Measurements from ENCODE around the gene SIGLEC14. TPM values are rescaled to one million over a fixed set of nuclear protein-coding genes. Genes with fewer than 3 reads are reported as not detected.

The SIGLEC14 gene
- total and polyA plus RNA-seq, 2 donors (not counting 3 experiments of a cell fraction or from before 2014, with no cell fraction given) = 0.10 TPM; not detected in 1

- Histone ChIP-seq H2AFZ (ENCODE audit: low read depth, low read length) (no peak overlapping the region), H3K4me3 (replicated peaks in 1 of 3; ENCODE audit: insufficient read depth in 1 of 3, low read depth in 1 of 3, low read length in 3 of 3) (peak overlapping the region; percentile 73 to 94 (median 91)), H3K27me3 (ENCODE audit: control insufficient read depth in 2 of 2, insufficient read depth in 2 of 2, low read length in 2 of 2) (no peaks in the 10 kb centered on the region), H3K36me3 (ENCODE audit: control insufficient read depth in 2 of 2, extremely low read depth in 1 of 2, insufficient read depth in 2 of 2, low read length in 2 of 2) (peaks cover 5 to 22% of the 10 kb centered on the region in 2 experiments), H3K79me2 (ENCODE audit: control insufficient read depth, insufficient read depth, low read length) (peaks cover 69% of the 10 kb centered on the region), H3K4me2 (ENCODE audit: insufficient read depth, low read length) (peak overlapping the region; percentile 76), H3K9ac (replicated peaks; ENCODE audit: extremely low read depth, insufficient read depth, low read length) (peak overlapping the region; percentile 53), H3K4me1 (ENCODE audit: control insufficient read depth, extremely low read depth, insufficient read depth, low read length) (peaks cover 24% of the 10 kb centered on the region), H3K9me1 (replicated peaks; ENCODE audit: control insufficient read depth, extremely low read depth, insufficient read depth, low read length) (no peaks in the 10 kb centered on the region), H4K20me1 (replicated peaks; ENCODE audit: control insufficient read depth, extremely low read depth, insufficient read depth, low read length) (peaks cover 5% of the 10 kb centered on the region), H3K27ac (ENCODE audit: insufficient read depth, low read depth, low read length) (peak overlapping the region; percentile 95), H3K9me3 (replicated peaks; ENCODE audit: control insufficient read depth, insufficient read depth, low read length) (no peaks in the 10 kb centered on the region)
- no peak for DNase-seq (ENCODE audit: low read depth, low spot score)
- ChIA-PET CTCF (interaction anchor here (1.1 to 1.5 kb wide), 3 partner anchors 30 to 86 kb away, joined by 3 to 5 read pairs (median 5); no protein-coding TSS in a partner anchor), POLR2A (no interaction called here)
- no peak for FAIRE-seq
- TF ChIP-seq EZH2 (IDR thresholded peaks at IDR 0.05; ENCODE audit: borderline replicate concordance, low read depth, low read length, severe bottlenecking) = no peak
- no peak for TF ChIP-seq POLR2A (IDR thresholded peaks at IDR 0.05; ENCODE audit: low read depth, low read length)
- dilution Hi-C loops (cut with MboI; ENCODE audit: extremely low pct_ligation_motif_present, low sequenced_read_pairs) = no loop called here
- no TSS peak for BruUV-seq (replicated peaks)
- intact Hi-C loops (cut with micrococcal nuclease) = no loop called here
Measured at GRCh38 chr19:51691074-51691583, 44.5 kb upstream of the SIGLEC14 start.

- H3K4me2 ChIP-seq (ENCODE audit: insufficient read depth, low read length) = peak overlapping the region; percentile 80
- peak; percentile 76 for DNase-seq (ENCODE audit: low read depth, low spot score)
- H3K9me1 ChIP-seq (replicated peaks; ENCODE audit: control insufficient read depth, extremely low read depth, insufficient read depth, low read length) = no peaks in the 10 kb centered on the region
- H2AFZ ChIP-seq (ENCODE audit: low read depth, low read length) = no peak overlapping the region
- H3K4me1 ChIP-seq (ENCODE audit: control insufficient read depth, extremely low read depth, insufficient read depth, low read length) = peaks cover 24% of the 10 kb centered on the region
- peak overlapping the region; percentile 95 for H3K27ac ChIP-seq (ENCODE audit: insufficient read depth, low read depth, low read length)
- dilution Hi-C loops (cut with MboI; ENCODE audit: extremely low pct_ligation_motif_present, low sequenced_read_pairs) = no loop called here
- H3K79me2 ChIP-seq (ENCODE audit: control insufficient read depth, insufficient read depth, low read length) = peaks cover 65% of the 10 kb centered on the region
- H3K36me3 ChIP-seq (ENCODE audit: control insufficient read depth in 2 of 2, extremely low read depth in 1 of 2, insufficient read depth in 2 of 2, low read length in 2 of 2) = peaks cover 5 to 19% of the 10 kb centered on the region in 2 experiments
- H4K20me1 ChIP-seq (replicated peaks; ENCODE audit: control insufficient read depth, extremely low read depth, insufficient read depth, low read length) = peaks cover 5% of the 10 kb centered on the region
- BruUV-seq (replicated peaks) = no TSS peak
- H3K4me3 ChIP-seq (replicated peaks in 1 of 3; ENCODE audit: insufficient read depth in 1 of 3, low read depth in 1 of 3, low read length in 3 of 3) = peak overlapping the region; percentile 73 to 94 (median 91)
- ChIA-PET CTCF (interaction anchor here (1.1 to 1.5 kb wide), 3 partner anchors 29 to 87 kb away, joined by 3 to 5 read pairs (median 5); no protein-coding TSS in a partner anchor), POLR2A (no interaction called here)
- H3K9ac ChIP-seq (replicated peaks; ENCODE audit: extremely low read depth, insufficient read depth, low read length) = peak overlapping the region; percentile 97
- TF ChIP-seq POLR2A (IDR thresholded peaks at IDR 0.05; ENCODE audit: low read depth, low read length) = no peak
- TF ChIP-seq JUN (IDR thresholded peaks at IDR 0.05; ENCODE audit: borderline replicate concordance, insufficient read depth, insufficient read length, low read depth) = no peak
- TF ChIP-seq CTCF (IDR thresholded peaks at IDR 0.05; ENCODE audit: extremely low read depth in 1 of 2, insufficient read depth in 1 of 2, low read depth in 1 of 2, low read length in 2 of 2) = no peak
- no peak for TF ChIP-seq MYC (IDR thresholded peaks at IDR 0.05; ENCODE audit: low read depth, low read length)
- no peak for TF ChIP-seq GATA2 (IDR thresholded peaks at IDR 0.05; ENCODE audit: insufficient read depth, insufficient read length, low read depth, low read length)
- TF ChIP-seq MAX (IDR thresholded peaks at IDR 0.05; ENCODE audit: insufficient read depth, insufficient read length) = no peak
- no peak for TF ChIP-seq POLR2AphosphoS5 (IDR thresholded peaks at IDR 0.05; ENCODE audit: insufficient read depth, low read depth, low read length)
- TF ChIP-seq FOS (IDR thresholded peaks at IDR 0.05; ENCODE audit: borderline replicate concordance, insufficient read depth, low read length) = no peak
- TF ChIP-seq EZH2 (IDR thresholded peaks at IDR 0.05; ENCODE audit: borderline replicate concordance, low read depth, low read length, severe bottlenecking) = no peak
- peak; percentile 60 for FAIRE-seq
- no peaks in the 10 kb centered on the region for H3K9me3 ChIP-seq (replicated peaks; ENCODE audit: control insufficient read depth, insufficient read depth, low read length)
- H3K27me3 ChIP-seq (ENCODE audit: control insufficient read depth in 2 of 2, insufficient read depth in 2 of 2, low read length in 2 of 2) = no peaks in the 10 kb centered on the region
- intact Hi-C loops (cut with micrococcal nuclease) = loop anchor here (1.0 kb wide), 1 partner anchor 96 kb away; no protein-coding TSS in a partner anchor
Measured at GRCh38 chr19:51690454-51691073, 43.9 kb upstream of the SIGLEC14 start.
